GM18508 (cell line): ENCODE data around the gene ZNF212.
"Not testable (repeated sequence)": the region's sequence is repeated elsewhere in the genome, so short reads cannot be mapped to it uniquely, and the experiment has no call there.

Source experiments
- ATAC-seq: cut with Tn5 transposase; IDR thresholded peaks from one replicate; pipeline ENCODE4 v1.9.1; 2021; ENCODE audit warnings: moderate number of reproducible peaks; ENCODE audit not compliant: insufficient read depth, unreplicated experiment

Gene ZNF212

DNA sequence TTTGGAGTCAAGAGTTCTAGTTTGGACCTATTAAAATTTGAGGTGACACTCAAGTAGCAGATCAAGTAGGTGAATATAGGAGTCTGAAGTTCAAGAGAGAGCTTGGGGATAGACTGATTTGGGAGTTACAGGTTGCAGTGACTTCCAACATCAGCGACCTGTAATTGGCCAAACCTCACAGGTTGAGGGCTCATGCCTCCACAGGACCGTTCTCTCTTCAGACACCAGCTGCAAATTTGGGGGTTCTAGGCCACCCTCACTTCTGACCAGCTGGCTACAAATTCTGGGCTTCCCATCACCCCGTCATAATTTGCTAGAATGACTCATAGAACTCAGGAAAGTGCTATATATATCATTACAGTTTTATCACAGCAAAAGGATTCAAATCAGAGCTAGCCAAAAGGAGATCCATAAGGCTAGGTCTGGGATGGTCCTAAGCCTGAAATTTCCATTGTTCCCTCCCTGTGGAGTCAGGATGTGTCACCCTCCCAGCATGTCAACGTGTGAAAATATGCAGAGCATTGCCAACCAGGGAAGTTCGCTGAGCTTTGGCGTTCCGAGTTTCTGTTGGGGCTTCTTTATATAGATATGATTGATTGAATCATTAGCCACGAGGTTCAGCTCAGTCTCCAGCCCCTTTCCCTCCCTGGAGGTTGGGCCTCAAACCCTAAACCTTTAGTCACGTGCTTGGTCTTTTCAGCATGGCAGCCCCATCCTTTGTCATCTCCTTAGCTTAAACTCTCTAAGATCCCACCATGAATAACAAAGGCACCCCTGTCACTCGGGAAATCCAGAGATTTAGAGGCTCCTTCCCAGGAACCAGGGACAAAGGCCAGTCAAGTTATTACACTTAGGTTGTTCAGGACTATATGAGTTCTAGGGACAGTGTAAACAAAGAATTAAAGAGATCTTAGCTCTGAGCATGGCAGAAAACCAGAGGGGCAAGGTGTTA, 20.7 kb upstream of the ZNF212 start:
- ATAC-seq: no peak

DNA sequence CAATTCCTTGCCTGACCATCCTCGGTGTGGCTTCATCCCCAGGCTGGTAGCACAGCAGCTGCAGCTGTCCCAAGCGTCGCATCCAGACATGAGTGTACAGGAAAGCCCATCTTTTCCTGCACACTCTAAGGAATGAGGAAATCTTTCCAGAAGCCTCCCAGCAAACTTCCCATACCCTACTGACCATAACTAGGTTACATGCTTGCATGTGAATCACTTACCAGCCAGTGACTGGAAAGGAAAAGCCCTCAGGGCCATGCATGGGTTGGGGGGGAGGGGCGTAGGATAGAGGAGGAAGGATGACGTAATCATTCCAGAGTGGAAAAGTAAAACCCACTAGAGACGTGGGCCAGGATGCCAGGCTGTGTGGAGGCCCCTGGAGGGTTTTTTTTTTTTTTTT, 18.9 kb upstream of the ZNF212 start:
- no peak for ATAC-seq

DNA sequence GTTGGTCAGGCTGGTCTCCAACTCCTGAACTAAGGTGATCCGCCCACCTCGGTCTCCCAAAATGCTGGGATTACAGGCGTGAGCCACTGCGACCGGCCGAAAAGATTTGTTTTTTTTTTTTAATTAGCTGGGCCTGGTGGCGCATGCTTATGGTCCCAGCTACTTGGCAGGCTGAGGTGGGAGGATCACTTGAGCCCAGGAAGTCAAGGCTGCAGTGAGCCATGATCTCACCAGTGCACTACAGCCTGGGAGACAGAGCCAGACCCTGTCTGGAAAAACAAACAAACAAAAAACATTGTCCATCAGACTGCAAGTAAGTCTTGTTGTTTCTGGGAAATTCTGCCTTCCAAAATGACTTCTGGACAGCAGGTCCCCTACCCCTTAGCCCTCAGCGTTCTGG, 16.3 kb upstream of the ZNF212 start:
- ATAC-seq: no peak

GRCh38 chr7:149223761-149224160, 15.7 kb upstream of the ZNF212 start:
- ATAC-seq: no peak

GRCh38 chr7:149224352-149224751, 15.1 kb upstream of the ZNF212 start:
- no peak for ATAC-seq

DNA sequence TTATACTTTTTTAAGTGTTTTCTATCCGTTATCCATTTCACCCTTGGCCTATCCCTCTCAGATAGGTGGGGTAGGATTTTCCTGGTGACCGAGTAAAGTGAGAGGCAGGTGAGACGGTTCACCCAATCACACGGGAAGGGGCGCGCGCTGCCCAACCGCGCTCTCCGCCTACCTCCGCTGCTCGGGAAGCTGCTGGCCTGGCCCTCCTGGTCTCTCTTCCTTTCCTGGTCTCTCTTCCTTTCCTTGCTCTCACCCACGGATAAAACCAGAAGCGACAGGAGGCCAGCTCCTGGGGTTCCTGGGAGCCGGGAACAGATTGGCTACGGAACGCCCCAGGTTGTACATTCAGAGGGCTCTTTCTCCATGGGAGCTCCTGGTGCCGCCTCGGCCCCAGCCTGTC, 14.3 kb upstream of the ZNF212 start:
- ATAC-seq: no peak

GRCh38 chr7:149225656-149226055, 13.8 kb upstream of the ZNF212 start:
- ATAC-seq: no peak

DNA sequence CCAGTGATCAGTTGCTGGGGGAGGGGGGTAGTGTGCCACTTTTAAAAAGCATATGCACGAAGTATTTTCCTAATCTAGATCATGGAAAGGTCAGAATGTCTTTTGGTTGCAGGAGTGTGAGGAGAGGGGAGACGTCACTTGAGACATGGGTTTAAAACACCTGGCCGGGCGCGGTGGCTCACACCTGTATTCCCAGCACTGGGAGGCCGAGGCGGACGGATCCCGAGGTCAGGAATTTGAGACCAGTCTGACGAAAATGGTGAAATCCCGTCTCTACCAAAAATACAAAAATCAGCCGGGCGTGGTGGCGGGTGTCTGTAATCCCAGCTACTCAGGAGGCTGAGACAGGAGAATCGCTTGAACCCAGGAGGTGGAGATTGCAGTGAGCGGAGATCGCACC, 13.1 kb upstream of the ZNF212 start:
- not testable (repeated sequence) for ATAC-seq

GRCh38 chr7:149226840-149227494, 12.5 kb upstream of the ZNF212 start:
- no peak for ATAC-seq

DNA sequence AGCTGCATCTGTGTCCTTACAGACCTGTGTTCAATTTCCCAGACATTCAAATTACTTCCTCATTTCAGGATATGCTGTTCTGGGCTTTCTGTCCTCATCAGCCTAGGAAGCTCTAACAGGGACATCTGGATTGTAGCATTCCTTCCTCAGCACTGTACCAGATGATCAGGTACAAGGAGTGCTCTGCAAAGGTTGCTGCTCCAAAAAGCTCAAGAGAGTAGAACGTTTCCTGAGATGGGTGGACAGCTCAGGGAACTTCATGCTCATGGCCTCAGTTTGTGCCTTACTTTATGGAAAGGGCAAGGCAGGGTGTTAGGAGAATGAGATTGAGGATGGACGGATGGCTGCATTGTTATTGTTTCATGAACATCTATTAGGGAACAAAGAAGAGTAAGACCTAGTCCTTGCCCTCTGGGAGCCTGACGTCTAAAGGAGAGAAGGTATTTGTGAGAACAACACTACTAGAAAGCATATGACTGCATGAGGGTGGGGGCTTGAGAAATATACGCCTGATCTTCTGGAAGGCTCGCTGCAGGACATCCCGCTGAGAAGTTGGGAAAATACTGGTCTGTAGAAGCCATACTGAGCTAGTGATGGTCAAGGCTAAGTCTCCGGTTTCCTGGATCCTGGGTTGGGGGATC, 10.5 kb upstream of the ZNF212 start:
- no peak for ATAC-seq

- no peak for ATAC-seq
These were observed 9.9 kb upstream of the ZNF212 start for GRCh38 chr7:149229526-149229925.

GRCh38 chr7:149232362-149232761, 7.1 kb upstream of the ZNF212 start:
- ATAC-seq: no peak

DNA sequence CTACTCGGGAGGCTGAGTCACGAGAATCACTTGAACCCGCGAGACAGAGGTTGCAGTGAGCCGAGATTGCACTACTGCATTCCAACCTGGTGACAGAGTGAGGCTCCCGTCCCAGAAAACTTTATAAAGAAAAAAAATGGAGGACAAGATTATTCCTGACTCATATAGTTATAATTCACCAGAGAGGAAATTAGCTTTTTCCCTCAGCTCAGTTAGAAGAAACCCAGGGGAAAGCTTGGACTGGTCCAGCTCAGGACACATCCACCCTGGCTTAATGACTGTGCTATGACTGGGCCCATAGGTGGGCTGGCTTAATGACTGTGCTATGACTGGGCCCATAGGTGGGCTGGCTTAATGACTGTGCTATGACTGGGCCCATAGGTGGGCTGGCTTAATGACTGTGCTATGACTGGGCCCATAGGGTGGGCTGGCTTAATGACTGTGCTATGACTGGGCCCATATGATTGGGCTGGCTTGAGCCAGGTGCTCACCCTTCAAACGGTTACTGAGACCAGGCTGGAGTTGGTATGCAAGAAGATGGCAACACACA, 5.7 kb upstream of the ZNF212 start:
- ATAC-seq: not testable (repeated sequence)

DNA sequence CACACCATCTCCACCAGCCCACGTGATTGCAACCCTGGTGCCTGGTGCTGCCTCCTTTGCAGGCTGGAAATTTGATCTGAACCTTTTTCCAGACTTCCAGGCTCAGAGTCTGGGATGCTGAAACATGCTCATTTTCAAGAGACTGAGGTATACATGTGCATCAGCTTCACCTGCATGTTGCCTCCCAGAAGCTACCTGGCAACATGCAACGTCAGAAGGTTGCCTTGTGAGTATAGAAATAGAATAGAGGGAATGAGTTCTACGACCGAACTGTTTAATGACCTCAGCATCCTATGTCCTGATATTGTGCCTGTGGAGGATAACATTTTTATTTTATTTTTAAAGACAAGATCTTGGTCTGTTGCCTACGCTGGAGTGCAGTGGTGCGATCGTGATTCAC, 1.9 kb upstream of the ZNF212 start:
- no peak for ATAC-seq

- ATAC-seq: no peak
These were observed 1.4 kb upstream of the ZNF212 start for GRCh38 chr7:149238051-149238450.

DNA sequence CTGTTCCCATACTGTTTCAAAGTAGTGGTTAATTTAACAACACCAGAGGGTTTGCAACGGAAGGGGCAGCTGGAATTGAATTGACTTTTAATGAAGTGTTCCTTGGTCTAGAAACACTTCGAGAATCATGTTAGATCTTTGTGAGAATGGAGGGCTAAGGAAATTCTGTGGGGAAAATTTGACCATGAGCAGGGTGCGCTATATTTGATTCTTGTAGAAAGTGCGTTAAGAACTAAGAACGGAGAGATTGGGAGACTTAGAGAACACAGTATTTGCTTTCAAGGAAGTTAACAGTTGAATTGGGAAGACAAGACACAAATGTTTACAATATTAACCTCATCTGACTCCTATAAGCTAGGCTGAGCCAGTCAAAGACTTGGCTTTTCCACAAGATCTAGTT, 1.2 kb downstream of the ZNF212 start:
- no peak for ATAC-seq

- no peak for ATAC-seq
These were observed 2.2 kb downstream of the ZNF212 start for GRCh38 chr7:149241696-149242095.

GRCh38 chr7:149245244-149245643, 5.8 kb downstream of the ZNF212 start:
- no peak for ATAC-seq

DNA sequence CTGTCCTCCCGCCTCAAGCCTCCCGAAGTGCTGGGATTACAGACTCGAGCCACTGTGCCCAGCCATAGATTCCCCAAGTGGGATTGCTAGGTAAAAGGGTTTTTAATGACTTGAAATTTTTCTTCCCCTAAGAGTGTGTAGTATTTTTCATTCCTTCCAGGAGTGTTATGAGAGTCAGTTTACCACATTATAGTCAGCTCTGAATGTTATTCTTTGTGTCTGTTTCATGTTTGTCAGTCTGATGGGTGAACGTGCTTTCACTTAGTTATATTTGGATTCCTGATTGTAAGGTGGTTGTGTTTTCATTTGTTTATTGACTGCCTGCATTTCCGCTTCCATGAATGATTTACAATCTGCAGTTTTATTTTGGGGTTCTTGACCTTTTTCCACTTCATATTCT, 6.3 kb downstream of the ZNF212 start:
- ATAC-seq: no peak

- no peak for ATAC-seq
These were observed 9.3 kb downstream of the ZNF212 start for GRCh38 chr7:149248777-149249176.

- not testable (repeated sequence) for ATAC-seq
These were observed 10.7 kb downstream of the ZNF212 start for GRCh38 chr7:149250151-149250550.
